Peyer's patch (tissue), 4 donors: ENCODE measurements around the gene PPP2R3A. TPM values are rescaled to one million over a fixed set of nuclear protein-coding genes. Genes with fewer than 3 reads are reported as not detected.

ENCODE experiments used
- DNase-seq, 3 donors: peaks; one replicate each; pipeline ENCODE4 v3.0.0-alpha.2; 2017 to 2019
- H3K27ac ChIP-seq, 4 donors: fragments of 200-600 bp; sonication (generic); one replicate each; pipeline ENCODE4 v1.5.1; 2016 to 2019
- H3K27me3 ChIP-seq, 2 donors: fragments of 200-600 bp; sonication (generic); one replicate each; pipeline ENCODE4 v1.5.1; 2019
- H3K36me3 ChIP-seq, 3 donors: fragments of 200-600 bp; sonication (generic); one replicate each; pipeline ENCODE4 v1.5.1; 2016 to 2019
- H3K4me1 ChIP-seq, 4 donors: fragments of 200-600 bp; sonication (generic); one replicate each; pipeline ENCODE4 v1.5.1; 2016 to 2019
- H3K4me3 ChIP-seq, 4 donors: fragments of 200-600 bp; sonication (generic); 1 replicate in 3 of 4; 2 replicates in 1 of 4; pipeline ENCODE4 v1.5.1; 2016 to 2019; ENCODE audit warnings: mild to moderate bottlenecking in 1 of 4
- H3K9me3 ChIP-seq, 4 donors: fragments of 200-600 bp; sonication (generic); one replicate each; pipeline ENCODE4 v1.5.1; 2016 to 2019; ENCODE audit warnings: mild to moderate bottlenecking in 1 of 4
- CTCF ChIP-seq, 6 experiments: fragments of 450-650 bp in 4 of 6; fragments of 200-600 bp in 2 of 6; sonication (generic) in 1 of 6; IDR thresholded peaks; one replicate each; pipeline ENCODE4 v1.5.1; 2017 to 2019; ENCODE audit warnings: antibody characterized with exemption in 6 of 6, mild to moderate bottlenecking in 3 of 6, moderate library complexity in 1 of 6
- POLR2A ChIP-seq, 2 donors: fragments of 450-650 bp; IDR thresholded peaks; one replicate each; pipeline ENCODE4 v1.5.1; 2017; ENCODE audit warnings: antibody characterized with exemption in 2 of 2, mild to moderate bottlenecking in 2 of 2, moderate library complexity in 2 of 2
- total RNA-seq, 4 donors: library from RNA; depleted of rRNA; stranded (reverse); fragments of >200 nt; gene quantifications; one replicate each; pipeline ENCODE4 v1.1.0, GENCODE V29; 2016

The PPP2R3A gene
- total RNA-seq, 4 donors from 2014 or later = 6.6 to 27.1 (median 21.9) TPM

DNA sequence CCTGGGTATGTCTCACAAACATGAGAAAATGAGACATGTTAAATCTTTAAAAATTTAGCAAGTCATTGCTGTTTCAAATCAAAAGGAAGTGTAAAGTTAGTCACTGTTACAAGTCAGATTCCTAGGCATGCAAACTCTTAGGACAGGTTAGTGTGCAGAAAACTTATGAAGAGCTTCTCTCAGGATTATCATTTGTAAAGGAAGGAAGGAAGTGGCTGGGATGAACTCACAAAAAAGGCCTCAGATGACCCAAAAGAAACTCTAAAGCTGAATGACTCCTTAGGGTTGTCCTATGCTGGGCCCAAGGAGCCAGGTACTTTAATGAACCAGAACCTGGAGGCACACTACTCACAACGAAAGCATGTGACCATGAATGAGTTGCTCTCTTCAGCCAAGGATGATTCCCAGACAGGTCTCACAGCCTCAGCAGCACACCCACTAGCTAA, 205.6 kb downstream of the PPP2R3A start:
- Histone ChIP-seq H3K4me1 (peaks cover 0 to 25% (median 3%) of the 10 kb centered on the region in 4 donors), H3K36me3 (no peaks in the 10 kb centered on the region), H3K27ac (no peak overlapping the region), H3K9me3 (no peaks in the 10 kb centered on the region), H3K27me3 (no peaks in the 10 kb centered on the region), H3K4me3 (no peak overlapping the region)
- TF ChIP-seq POLR2A (IDR thresholded peaks at IDR 0.05) (no peak), CTCF (IDR thresholded peaks at IDR 0.05) (no peak)
- no peak for DNase-seq

- no peak for TF ChIP-seq CTCF (IDR thresholded peaks at IDR 0.05)
- no peak for TF ChIP-seq POLR2A (IDR thresholded peaks at IDR 0.05)
- H3K9me3 ChIP-seq = no peaks in the 10 kb centered on the region
- no peak overlapping the region for H3K27ac ChIP-seq
- no peaks in the 10 kb centered on the region for H3K27me3 ChIP-seq
- H3K36me3 ChIP-seq = no peaks in the 10 kb centered on the region
- H3K4me3 ChIP-seq = no peak overlapping the region
- DNase-seq = no peak
- peaks cover 0 to 13% (median 3%) of the 10 kb centered on the region in 4 donors for H3K4me1 ChIP-seq
Observed at GRCh38 chr3:136173939-136174490, 208.5 kb downstream of the PPP2R3A start.

DNA sequence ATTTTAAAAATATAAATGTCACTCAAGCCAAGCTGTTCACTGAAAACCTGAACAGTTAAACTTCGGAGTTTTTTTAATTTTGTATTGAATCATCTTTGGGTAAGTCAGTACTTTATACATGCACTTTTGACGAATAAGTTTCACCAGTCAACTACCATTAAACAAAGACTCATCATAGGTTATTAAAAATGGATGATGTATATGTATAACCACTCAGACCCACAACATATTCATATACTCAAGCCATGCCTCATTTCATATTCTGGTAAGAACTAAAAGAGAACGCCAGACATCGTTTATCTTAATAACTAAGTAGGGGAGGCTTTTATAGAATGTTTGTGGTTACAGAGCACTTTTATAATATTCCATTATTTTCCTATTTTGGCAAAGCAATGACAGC, 212.3 kb downstream of the PPP2R3A start:
- no peak overlapping the region for H3K4me3 ChIP-seq
- H3K9me3 ChIP-seq = no peaks in the 10 kb centered on the region
- no peak for TF ChIP-seq CTCF (IDR thresholded peaks at IDR 0.05)
- no peak for TF ChIP-seq POLR2A (IDR thresholded peaks at IDR 0.05)
- H3K27ac ChIP-seq = no peak overlapping the region
- no peaks in the 10 kb centered on the region for H3K36me3 ChIP-seq
- no peak for DNase-seq
- H3K27me3 ChIP-seq = no peaks in the 10 kb centered on the region
- H3K4me1 ChIP-seq = peaks cover 0 to 46% (median 5%) of the 10 kb centered on the region in 4 donors

- H3K4me3 ChIP-seq = no peak overlapping the region
- H3K36me3 ChIP-seq = no peaks in the 10 kb centered on the region
- H3K4me1 ChIP-seq = peaks cover 0 to 56% (median 10%) of the 10 kb centered on the region in 4 donors
- no peaks in the 10 kb centered on the region for H3K27me3 ChIP-seq
- TF ChIP-seq POLR2A (IDR thresholded peaks at IDR 0.05) (no peak), CTCF (IDR thresholded peaks at IDR 0.05) (no peak)
- no peaks in the 10 kb centered on the region for H3K9me3 ChIP-seq
- DNase-seq = no peak
- H3K27ac ChIP-seq = no peak overlapping the region
Observed at GRCh38 chr3:136181741-136182140, 216.2 kb downstream of the PPP2R3A start.

- Histone ChIP-seq H3K9me3 (no peaks in the 10 kb centered on the region), H3K4me3 (no peak overlapping the region), H3K4me1 (peaks cover 0 to 79% (median 13%) of the 10 kb centered on the region in 4 donors), H3K36me3 (no peaks in the 10 kb centered on the region), H3K27ac (no peak overlapping the region), H3K27me3 (no peaks in the 10 kb centered on the region)
- TF ChIP-seq CTCF (IDR thresholded peaks at IDR 0.05) (no peak), POLR2A (IDR thresholded peaks at IDR 0.05) (no peak)
- DNase-seq = no peak
Observed at GRCh38 chr3:136184703-136185102, 219.2 kb downstream of the PPP2R3A start.
